Right lobe of liver (tissue), 6 donors: ENCODE measurements around the gene RNASEH2A. TPM values are rescaled to one million over a fixed set of nuclear protein-coding genes. Genes with fewer than 3 reads are reported as not detected.
"Not testable (repeated sequence)": the region's sequence is repeated elsewhere in the genome, so short reads cannot be mapped to it uniquely, and the experiment has no call there.

ENCODE experiments used
- ATAC-seq, 4 donors: fragments of 200-7000 bp; cut with Tn5 transposase; one replicate each; pipeline ENCODE4 v1.9.1; 2020; ENCODE audit warnings: mild to moderate bottlenecking in 4 of 4, moderate library complexity in 4 of 4
- DNase-seq, 3 donors: peaks; one replicate each; pipeline ENCODE4 v3.0.0-alpha.2; 2020
- H3K27ac ChIP-seq, 3 donors: fragments of 200-600 bp; one replicate each; pipeline ENCODE4 v1.8.0; 2022
- H3K27me3 ChIP-seq, 2 donors: fragments of 200-600 bp; one replicate each; pipeline ENCODE4 v1.8.0; 2022
- H3K36me3 ChIP-seq, 4 donors: fragments of 200-600 bp; sonication (generic) in 1 of 4; one replicate each; pipeline versions ENCODE4 v1.5.1 to v1.8.0; 2017 to 2022; ENCODE audit warnings: control low read depth in 1 of 4
- H3K4me1 ChIP-seq, 4 donors: fragments of 200-600 bp; sonication (generic) in 1 of 4; one replicate each; pipeline versions ENCODE4 v1.5.1 to v1.8.0; 2017 to 2022; ENCODE audit warnings: control low read depth in 1 of 4
- H3K4me3 ChIP-seq, 3 donors: fragments of 200-600 bp; one replicate each; pipeline ENCODE4 v1.8.0; 2022
- H3K9me3 ChIP-seq, 4 donors: fragments of 200-600 bp; sonication (generic) in 1 of 4; one replicate each; pipeline versions ENCODE4 v1.5.1 to v1.8.0; 2017 to 2022; ENCODE audit warnings: control low read depth in 1 of 4
- CTCF ChIP-seq, 4 donors: fragments of 200-600 bp in 3 of 4; fragments of 450-650 bp in 1 of 4; IDR thresholded peaks; one replicate each; pipeline versions ENCODE4 v1.5.1 to v1.8.0; 2016 to 2022; ENCODE audit warnings: antibody characterized with exemption in 4 of 4, mild to moderate bottlenecking in 2 of 4
- POLR2A ChIP-seq: fragments of 450-650 bp; IDR thresholded peaks from one replicate; pipeline ENCODE4 v1.6.1; 2017; ENCODE audit warnings: antibody characterized with exemption, mild to moderate bottlenecking
- WGBS: methylation state at CpG from one replicate; pipeline ENCODE4 v1.1.6; 2018; ENCODE audit warnings: low coverage, low lambda C conversion rate; ENCODE audit not compliant: insufficient coverage; ENCODE audit errors: missing lambda C conversion rate; 5-methylcytosine and 5-hydroxymethylcytosine counted together
- intact Hi-C, 2 donors: fragments of 100-400 bp; cut with DNase I; formaldehyde crosslinking; loops; one replicate each; pipeline versions ENCODE4 v1.11.2 to v1.14.1; 2022
- total RNA-seq, 6 experiments: library from RNA; depleted of rRNA in 2 of 6; stranded (reverse); fragments of >200 nt in 2 of 6; fragmentation: NEBNext Ultra II Directional in 3 of 6; extraction: Animal tissue kit (Norgen Biotek cat#: 25700) in 3 of 6; gene quantifications; one replicate each; pipeline versions ENCODE4 v1.1.0 to v1.2.4, GENCODE V29; 2016 to 2023
- donor health status: DM: no; HTN: yes; CAD: no.
- donor health status: DM: no; HTN: no; CAD: no.
- donor health status: DM: no; HTN: no; CAD: no.
- donor health status: DM: no; HTN: yes; CAD: no.
- donor health status: DM: no; HTN: yes; CAD: no.

RNASEH2A gene
- total RNA-seq, 6 experiments from 2014 or later, result 2.1 to 7.1 (median 3.7) TPM

GRCh38 chr19:12841094-12841493, 34.7 kb downstream of the RNASEH2A start:
- Histone ChIP-seq H3K4me1 (no peaks in the 10 kb centered on the region), H3K36me3 (no peaks in the 10 kb centered on the region), H3K27me3 (peaks cover 0 to 15% of the 10 kb centered on the region in 2 donors), H3K27ac (no peak overlapping the region), H3K9me3 (no peaks in the 10 kb centered on the region), H3K4me3 (no peak overlapping the region)
- DNase-seq, result peak in 1 of 3 donors; percentile 24
- intact Hi-C loops, result loop anchor here (10.0 kb wide), 2 partner anchors 76 to 276 kb away; no protein-coding TSS in a partner anchor
- 9% methylated on average over 7 of the region's 29 CpGs for WGBS
- TF ChIP-seq POLR2A, result no peak
- TF ChIP-seq CTCF (IDR thresholded peaks at IDR 0.05), result no peak
- ATAC-seq, result no peak

DNA sequence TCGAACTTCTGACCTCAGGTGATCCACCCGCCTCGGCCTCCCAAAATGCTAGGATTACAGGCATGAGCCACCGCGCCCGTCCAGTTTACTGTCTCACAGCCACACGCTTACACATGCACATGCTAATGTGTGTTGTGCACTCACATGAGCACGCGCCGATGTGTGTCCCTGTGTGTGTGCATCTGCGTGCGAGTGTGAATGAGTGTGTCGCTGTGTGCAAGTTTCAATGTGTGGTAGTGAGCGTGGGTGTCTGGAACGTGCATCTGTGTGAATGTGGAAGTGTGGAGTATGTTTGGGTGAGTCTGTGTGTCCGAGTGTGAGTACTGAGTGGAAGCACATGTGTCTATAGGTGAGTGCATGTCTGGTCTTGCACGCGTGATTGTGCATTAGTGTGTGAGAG, 36.1 kb downstream of the RNASEH2A start:
- ATAC-seq, result no peak
- no peak overlapping the region for H3K27ac ChIP-seq

GRCh38 chr19:12843328-12843727, 36.9 kb downstream of the RNASEH2A start:
- H3K36me3 ChIP-seq, result no peaks in the 10 kb centered on the region

More for the DNA sequence above, 36.1 kb downstream of the RNASEH2A start:
- no peak for TF ChIP-seq CTCF (IDR thresholded peaks at IDR 0.05)
- no peak for TF ChIP-seq POLR2A
- DNase-seq, result no peak
- H3K9me3 ChIP-seq, result no peaks in the 10 kb centered on the region
- H3K4me1 ChIP-seq, result peaks cover 0 to 2% (median 0%) of the 10 kb centered on the region in 4 donors
- no peak overlapping the region for H3K4me3 ChIP-seq
- H3K27me3 ChIP-seq, result peaks cover 0 to 12% of the 10 kb centered on the region in 2 donors
- 92% methylated on average over 11 of the region's 18 CpGs for WGBS
- intact Hi-C loops, result loop anchor here (10.0 kb wide), 2 partner anchors 78 to 278 kb away; no protein-coding TSS in a partner anchor
- no peaks in the 10 kb centered on the region for H3K36me3 ChIP-seq

DNA sequence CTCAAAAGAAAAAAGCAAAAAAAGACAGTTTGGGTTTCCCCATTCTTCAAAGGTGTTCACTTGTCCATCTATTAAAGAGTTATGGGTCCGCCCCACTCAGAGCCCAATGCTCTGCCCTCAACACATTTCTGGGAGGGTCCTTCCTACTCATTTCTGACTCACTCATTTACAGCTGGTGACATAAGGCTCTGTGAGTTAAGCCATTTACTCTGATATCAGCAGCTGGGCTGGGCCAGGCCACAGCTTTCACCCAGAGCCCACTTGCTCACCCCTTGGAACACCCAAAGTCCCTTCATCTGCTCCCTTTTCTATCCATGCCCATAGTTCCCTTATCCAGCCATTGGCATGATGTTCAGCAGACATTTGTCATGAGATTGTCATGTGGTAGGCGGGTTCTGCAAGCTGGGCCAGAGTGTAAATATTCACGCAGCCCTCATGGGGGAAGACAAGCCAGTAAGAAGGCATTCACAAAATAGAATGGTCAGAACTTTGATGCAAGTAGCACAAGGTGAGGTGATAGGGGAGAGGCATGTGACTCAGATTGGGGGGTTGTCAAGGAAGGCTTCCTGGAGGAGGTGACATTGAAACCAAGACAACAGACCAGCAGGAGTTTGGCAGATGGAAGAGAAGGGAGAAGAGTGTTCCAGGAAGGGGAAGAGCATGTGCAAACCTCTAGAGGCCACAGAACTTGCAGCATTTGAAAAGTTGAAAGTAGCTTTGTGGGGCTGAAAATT, 37.8 kb downstream of the RNASEH2A start:
- no peak overlapping the region for H3K4me3 ChIP-seq
- ATAC-seq, result no peak
- peaks cover 0 to 7% (median 0%) of the 10 kb centered on the region in 4 donors for H3K4me1 ChIP-seq
- 76% methylated on average over 3 of the region's 3 CpGs for WGBS
- no peak for DNase-seq
- H3K36me3 ChIP-seq, result no peaks in the 10 kb centered on the region
- H3K9me3 ChIP-seq, result no peaks in the 10 kb centered on the region
- H3K27ac ChIP-seq, result no peak overlapping the region
- intact Hi-C loops, result loop anchor here (10.0 kb wide), 2 partner anchors 79 to 279 kb away; no protein-coding TSS in a partner anchor
- TF ChIP-seq CTCF (IDR thresholded peaks at IDR 0.05), result no peak
- no peak for TF ChIP-seq POLR2A
- H3K27me3 ChIP-seq, result peaks cover 0 to 12% of the 10 kb centered on the region in 2 donors

More at GRCh38 chr19:12843328-12843727, 36.9 kb downstream of the RNASEH2A start:
- DNase-seq, result no peak
- H3K9me3 ChIP-seq, result no peaks in the 10 kb centered on the region
- H3K27ac ChIP-seq, result no peak overlapping the region
- TF ChIP-seq POLR2A, result no peak
- no peak for TF ChIP-seq CTCF (IDR thresholded peaks at IDR 0.05)
- peaks cover 0 to 12% of the 10 kb centered on the region in 2 donors for H3K27me3 ChIP-seq
- no peak overlapping the region for H3K4me3 ChIP-seq
- intact Hi-C loops, result loop anchor here (10.0 kb wide), 2 partner anchors 79 to 279 kb away; no protein-coding TSS in a partner anchor
- H3K4me1 ChIP-seq, result peaks cover 0 to 7% (median 0%) of the 10 kb centered on the region in 4 donors
- ATAC-seq, result no peak
- 46% methylated on average over 5 of the region's 11 CpGs for WGBS

GRCh38 chr19:12846613-12847012, 40.2 kb downstream of the RNASEH2A start:
- WGBS, result 36% methylated on average over 2 of the region's 7 CpGs
- not testable (repeated sequence) for H3K27me3 ChIP-seq, H3K4me3 ChIP-seq, H3K4me1 ChIP-seq, DNase-seq, ATAC-seq, H3K36me3 ChIP-seq, H3K9me3 ChIP-seq, H3K27ac ChIP-seq
- intact Hi-C loops, result loop anchor here (10.0 kb wide), 2 partner anchors 82 to 282 kb away; no protein-coding TSS in a partner anchor
